SK-N-MC (cell line): ENCODE results near the gene IFNG.

Source experiments
- DNase-seq: peaks from one replicate; pipeline ENCODE4 v3.0.0-alpha.2; 2011; ENCODE audit warnings: low read depth, low spot score
- H3K27ac ChIP-seq: fragments of 200-600 bp; sonication (generic); 2 replicates; pipeline ENCODE4 v1.5.1; 2016; ENCODE audit warnings: mixed run types
- H3K36me3 ChIP-seq: fragments of 200-600 bp; sonication (generic); 2 replicates; pipeline ENCODE4 v1.6.1; 2017; ENCODE audit warnings: antibody characterized with exemption, low read length, mixed read lengths; ENCODE audit not compliant: insufficient read depth
- H3K4me3 ChIP-seq: fragments of 200-600 bp; sonication (generic); 2 replicates; pipeline ENCODE4 v1.5.1; 2016
- H3K9ac ChIP-seq: fragments of 200-600 bp; sonication (generic); 2 replicates; pipeline ENCODE4 v1.8.0; 2017; ENCODE audit warnings: mixed run types, mixed read lengths; ENCODE audit not compliant: insufficient read length
- H3K9me3 ChIP-seq: fragments of 200-600 bp; sonication (generic); 2 replicates; pipeline ENCODE4 v1.6.1; 2017; ENCODE audit warnings: low read depth, mild to moderate bottlenecking, antibody characterized with exemption, low read length, moderate library complexity, mixed read lengths
- EZH2 ChIP-seq: fragments of 200-600 bp; sonication (generic); IDR thresholded peaks from one replicate; pipeline ENCODE4 v1.6.1; 2017; ENCODE audit warnings: antibody characterized with exemption
- FOXP2 ChIP-seq: optimal IDR thresholded peaks from 2 replicates; pipeline ENCODE3; 2011; ENCODE audit warnings: mild to moderate bottlenecking, moderate library complexity; ENCODE audit not compliant: insufficient read depth; ENCODE audit errors: extremely low read length, control extremely low read depth
- POLR2AphosphoS5 ChIP-seq: IDR thresholded peaks from 2 replicates; pipeline ENCODE4 v1.6.1; 2012; ENCODE audit warnings: mild to moderate bottlenecking, low read depth, low read length, borderline replicate concordance

Gene IFNG

DNA sequence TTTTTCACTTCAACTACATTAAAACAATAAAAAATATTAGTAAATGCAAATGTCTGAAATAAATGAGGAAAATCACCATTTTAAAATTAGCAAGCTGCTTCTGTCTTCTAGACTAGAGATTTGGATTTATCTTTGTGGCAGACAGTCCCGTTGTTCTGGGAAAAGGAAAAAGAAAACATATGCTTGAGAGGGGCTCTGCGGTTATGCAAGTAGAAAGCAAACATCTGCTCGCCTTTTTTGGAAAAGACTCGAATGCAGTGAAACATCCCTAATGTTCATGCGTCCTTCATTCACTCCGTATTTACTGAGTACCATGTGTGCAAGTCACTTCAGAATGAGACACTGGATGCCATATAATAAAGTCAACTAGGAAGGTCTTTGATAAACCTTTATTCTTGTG is 44.9 kb downstream of the IFNG start:
- no peaks in the 10 kb centered on the region for H3K9me3 ChIP-seq
- TF ChIP-seq POLR2AphosphoS5: no peak
- no peak for TF ChIP-seq EZH2
- TF ChIP-seq FOXP2: no peak
- no peak for DNase-seq
- no peaks in the 10 kb centered on the region for H3K36me3 ChIP-seq
- no peak overlapping the region for H3K9ac ChIP-seq
- no peak overlapping the region for H3K4me3 ChIP-seq
- H3K27ac ChIP-seq: no peak overlapping the region

DNA sequence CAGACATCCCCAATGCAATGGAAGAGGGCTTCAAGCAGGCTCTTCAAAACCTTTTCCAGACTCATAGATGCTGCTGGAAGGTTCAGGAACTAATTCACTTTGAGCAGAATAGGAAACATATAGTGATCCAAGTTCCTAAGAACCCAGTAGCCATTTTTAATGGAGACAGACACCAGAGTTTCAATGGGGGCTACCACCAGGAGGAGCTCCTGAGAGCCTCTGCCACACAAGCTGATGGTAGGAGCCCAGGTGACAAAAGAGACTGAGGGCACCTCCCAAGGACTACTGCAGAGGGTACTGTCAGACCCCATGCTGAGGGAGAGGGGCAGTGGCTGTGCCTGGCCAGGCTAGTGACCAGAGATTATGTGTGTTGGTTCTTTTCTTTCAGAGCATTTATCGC is 45.9 kb downstream of the IFNG start:
- no peak overlapping the region for H3K27ac ChIP-seq
- H3K36me3 ChIP-seq: no peaks in the 10 kb centered on the region
- no peak overlapping the region for H3K4me3 ChIP-seq
- no peak for TF ChIP-seq FOXP2
- no peak for TF ChIP-seq POLR2AphosphoS5
- no peak for TF ChIP-seq EZH2
- no peaks in the 10 kb centered on the region for H3K9me3 ChIP-seq
- DNase-seq: no peak
- no peak overlapping the region for H3K9ac ChIP-seq

GRCh38 chr12:68111995-68112394 is 47.5 kb downstream of the IFNG start:
- Histone ChIP-seq H3K27ac (no peak overlapping the region), H3K36me3 (no peaks in the 10 kb centered on the region), H3K9ac (no peak overlapping the region), H3K4me3 (no peak overlapping the region), H3K9me3 (no peaks in the 10 kb centered on the region)
- no peak for TF ChIP-seq EZH2
- TF ChIP-seq FOXP2: no peak
- no peak for TF ChIP-seq POLR2AphosphoS5
- DNase-seq: no peak

GRCh38 chr12:68109444-68110217 is 49.9 kb downstream of the IFNG start:
- TF ChIP-seq POLR2AphosphoS5 (no peak), EZH2 (no peak), FOXP2 (no peak)
- DNase-seq: no peak
- Histone ChIP-seq H3K9ac (no peak overlapping the region), H3K4me3 (no peak overlapping the region), H3K36me3 (no peaks in the 10 kb centered on the region), H3K9me3 (no peaks in the 10 kb centered on the region), H3K27ac (no peak overlapping the region)

DNA sequence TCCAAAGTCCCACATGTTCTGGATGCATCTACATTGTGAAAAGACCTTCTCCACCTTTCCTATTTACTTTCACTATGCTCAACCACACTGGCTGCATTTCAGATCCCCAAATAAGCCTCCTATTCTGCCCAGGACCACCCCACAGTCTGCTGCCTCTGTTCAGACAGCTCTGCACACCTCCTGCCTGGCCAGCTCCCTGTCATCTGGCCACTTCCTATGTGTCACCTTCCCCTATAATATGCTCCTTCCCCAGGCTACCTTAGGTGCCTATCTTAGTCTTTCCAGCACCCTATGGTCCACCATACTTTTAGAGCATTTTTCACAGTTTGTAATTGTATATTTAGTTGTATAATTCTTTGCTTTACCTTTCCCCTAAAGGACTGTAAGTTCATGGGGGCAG is 50.5 kb downstream of the IFNG start:
- H3K9me3 ChIP-seq: no peaks in the 10 kb centered on the region
- no peak overlapping the region for H3K4me3 ChIP-seq
- no peak for DNase-seq
- no peak overlapping the region for H3K27ac ChIP-seq
- no peaks in the 10 kb centered on the region for H3K36me3 ChIP-seq
- H3K9ac ChIP-seq: no peak overlapping the region
- TF ChIP-seq POLR2AphosphoS5 (no peak), FOXP2 (no peak), EZH2 (no peak)

DNA sequence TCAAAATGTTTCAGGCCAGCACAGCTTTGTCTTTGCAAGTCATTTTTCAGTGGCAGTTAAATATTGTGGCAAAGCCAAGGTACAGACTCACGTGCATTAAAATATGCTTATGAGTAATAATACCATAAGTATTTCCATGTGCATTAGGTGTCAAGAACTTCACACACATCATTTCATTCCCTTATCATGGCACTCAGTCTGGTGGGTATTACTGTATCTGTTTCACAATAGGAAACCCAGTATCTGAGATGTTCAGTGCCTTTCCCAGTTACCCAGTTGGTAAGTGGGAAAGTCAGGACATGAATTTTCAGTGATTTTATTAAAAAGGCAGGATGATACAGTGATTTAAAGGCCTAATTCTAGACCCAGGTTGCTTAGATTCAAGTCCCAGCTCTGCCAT is 52.9 kb downstream of the IFNG start:
- Histone ChIP-seq H3K9ac (no peak overlapping the region), H3K9me3 (no peaks in the 10 kb centered on the region), H3K36me3 (no peaks in the 10 kb centered on the region), H3K4me3 (no peak overlapping the region), H3K27ac (no peak overlapping the region)
- TF ChIP-seq FOXP2 (no peak), POLR2AphosphoS5 (no peak), EZH2 (no peak)
- no peak for DNase-seq

GRCh38 chr12:68106160-68106559 is 53.4 kb downstream of the IFNG start:
- no peak overlapping the region for H3K4me3 ChIP-seq
- H3K36me3 ChIP-seq: no peaks in the 10 kb centered on the region
- TF ChIP-seq FOXP2: no peak
- no peak for TF ChIP-seq POLR2AphosphoS5
- TF ChIP-seq EZH2: no peak
- no peak for DNase-seq
- no peaks in the 10 kb centered on the region for H3K9me3 ChIP-seq
- H3K27ac ChIP-seq: no peak overlapping the region
- H3K9ac ChIP-seq: no peak overlapping the region
